Suprapubic skin (tissue), 4 donors: ENCODE measurements around the gene SDC4. TPM values are rescaled to one million over a fixed set of nuclear protein-coding genes. Genes with fewer than 3 reads are reported as not detected.

ENCODE experiments used
- DNase-seq, 2 donors: peaks; one replicate each; pipeline ENCODE4 v3.0.0-alpha.2; 2019; ENCODE audit warnings: low spot score in 2 of 2
- H3K27ac ChIP-seq: fragments of 200-600 bp; sonication (generic); one replicate; pipeline ENCODE4 v1.5.1; 2019
- H3K27me3 ChIP-seq: fragments of 200-600 bp; sonication (generic); one replicate; pipeline ENCODE4 v1.5.1; 2019
- H3K36me3 ChIP-seq: fragments of 200-600 bp; sonication (generic); one replicate; pipeline ENCODE4 v1.5.1; 2019
- H3K4me1 ChIP-seq: fragments of 200-600 bp; sonication (generic); one replicate; pipeline ENCODE4 v1.5.1; 2019
- H3K4me3 ChIP-seq: fragments of 200-600 bp; sonication (generic); one replicate; pipeline ENCODE4 v1.5.1; 2019; ENCODE audit warnings: mild to moderate bottlenecking
- H3K9me3 ChIP-seq: fragments of 200-600 bp; sonication (generic); one replicate; pipeline ENCODE4 v1.5.1; 2019
- CTCF ChIP-seq, 2 donors: fragments of 200-600 bp in 1 of 2; fragments of 450-650 bp in 1 of 2; sonication (generic) in 1 of 2; IDR thresholded peaks; one replicate each; pipeline ENCODE4 v1.5.1; 2016 to 2019; ENCODE audit warnings: antibody characterized with exemption in 2 of 2, mild to moderate bottlenecking in 1 of 2, moderate library complexity in 1 of 2
- EP300 ChIP-seq: sonication (generic); formaldehyde crosslinking; IDR thresholded peaks from one replicate; pipeline ENCODE4 v1.6.1; 2017; ENCODE audit warnings: antibody characterized with exemption
- POLR2A ChIP-seq, 2 donors: fragments of 450-650 bp; IDR thresholded peaks; one replicate each; pipeline ENCODE4 v1.6.1; 2017; ENCODE audit warnings: antibody characterized with exemption in 2 of 2, mild to moderate bottlenecking in 2 of 2, moderate library complexity in 2 of 2
- POLR2AphosphoS5 ChIP-seq, 3 donors: sonication (generic); formaldehyde crosslinking; IDR thresholded peaks; one replicate each; pipeline ENCODE4 v1.6.1; 2017; ENCODE audit warnings: antibody characterized with exemption in 3 of 3
- WGBS: methylation state at CpG from one replicate; pipeline ENCODE4 v1.1.5; 2018; 5-methylcytosine and 5-hydroxymethylcytosine counted together
- total RNA-seq, 4 donors: library from RNA; depleted of rRNA; stranded (reverse); fragments of >200 nt; gene quantifications; one replicate each; pipeline ENCODE4 v1.1.0, GENCODE V29; 2016

Gene SDC4
- total RNA-seq, 4 donors from 2014 or later = 156 to 255 (median 216) TPM

- 88% methylated on average over 9 of the region's 9 CpGs for WGBS
- DNase-seq = no peak
- Histone ChIP-seq H3K27me3 (no peaks in the 10 kb centered on the region), H3K9me3 (no peaks in the 10 kb centered on the region), H3K27ac (no peak overlapping the region), H3K4me3 (no peak overlapping the region), H3K36me3 (no peaks in the 10 kb centered on the region), H3K4me1 (peaks cover 24% of the 10 kb centered on the region)
- TF ChIP-seq EP300 (no peak), POLR2AphosphoS5 (IDR thresholded peaks at IDR 0.05) (no peak), POLR2A (IDR thresholded peaks at IDR 0.05) (no peak), CTCF (IDR thresholded peaks at IDR 0.05) (no peak)
These were observed 56.7 kb downstream of the SDC4 start for GRCh38 chr20:45291526-45291925.

DNA sequence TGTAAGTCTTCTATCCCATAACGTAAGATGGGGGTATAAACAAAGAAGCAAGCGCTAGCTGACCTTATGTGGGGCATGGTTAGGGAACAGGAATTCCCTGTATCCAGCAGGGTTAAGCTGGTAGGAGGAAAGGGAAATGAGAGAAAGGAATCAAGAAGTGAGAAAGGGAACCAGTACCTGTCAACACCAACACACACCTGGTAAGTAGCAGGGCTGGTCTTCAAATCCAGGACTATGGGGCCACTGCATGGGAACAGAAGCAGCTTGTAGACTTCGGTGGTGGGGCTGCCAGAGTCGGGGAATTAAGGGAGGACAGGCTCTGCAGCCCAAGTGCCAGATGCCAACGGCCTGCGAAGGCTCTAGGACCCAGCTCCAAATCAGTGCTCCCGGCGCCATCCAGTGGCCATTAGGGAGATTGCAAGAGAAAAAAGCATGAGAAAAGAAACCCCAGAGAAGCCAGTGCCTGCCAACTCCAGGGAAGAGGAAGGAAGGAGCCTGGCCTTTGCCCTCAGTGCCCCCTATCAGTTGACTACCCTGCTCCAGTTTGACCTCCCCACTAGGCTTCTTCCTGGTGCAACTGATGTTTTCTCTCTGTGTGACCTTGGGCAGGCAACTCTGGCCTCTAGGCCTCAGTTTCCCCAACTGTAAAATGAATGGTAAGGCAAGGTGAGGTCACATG is 57.4 kb downstream of the SDC4 start:
- peak; percentile 87 to 88 for DNase-seq
- Histone ChIP-seq H3K27ac (no peak overlapping the region), H3K9me3 (no peaks in the 10 kb centered on the region), H3K36me3 (no peaks in the 10 kb centered on the region), H3K4me3 (no peak overlapping the region), H3K4me1 (peaks cover 29% of the 10 kb centered on the region), H3K27me3 (no peaks in the 10 kb centered on the region)
- no peak for TF ChIP-seq POLR2AphosphoS5 (IDR thresholded peaks at IDR 0.05)
- no peak for TF ChIP-seq EP300
- peak; percentile 72 to 80 for TF ChIP-seq CTCF (IDR thresholded peaks at IDR 0.05)
- 19% methylated on average over 8 of the region's 8 CpGs for WGBS

GRCh38 chr20:45289942-45290676 is 58.1 kb downstream of the SDC4 start:
- H3K4me3 ChIP-seq = no peak overlapping the region
- WGBS = 74% methylated on average over 13 of the region's 13 CpGs

GRCh38 chr20:45288860-45289259 is 59.4 kb downstream of the SDC4 start:
- 93% methylated on average over 5 of the region's 5 CpGs for WGBS
- peaks cover 33% of the 10 kb centered on the region for H3K4me1 ChIP-seq
- no peaks in the 10 kb centered on the region for H3K27me3 ChIP-seq
- H3K27ac ChIP-seq = no peak overlapping the region
- no peaks in the 10 kb centered on the region for H3K9me3 ChIP-seq
- DNase-seq = no peak
- no peak overlapping the region for H3K4me3 ChIP-seq
- TF ChIP-seq POLR2AphosphoS5 (IDR thresholded peaks at IDR 0.05) (no peak), EP300 (no peak), CTCF (IDR thresholded peaks at IDR 0.05) (no peak), POLR2A (IDR thresholded peaks at IDR 0.05) (no peak)
- H3K36me3 ChIP-seq = no peaks in the 10 kb centered on the region

More at GRCh38 chr20:45289942-45290676, 58.1 kb downstream of the SDC4 start:
- TF ChIP-seq POLR2A (IDR thresholded peaks at IDR 0.05) (no peak), POLR2AphosphoS5 (IDR thresholded peaks at IDR 0.05) (no peak), EP300 (no peak), CTCF (IDR thresholded peaks at IDR 0.05) (no peak)
- DNase-seq = peak in 1 of 2 donors; percentile 58
- Histone ChIP-seq H3K4me1 (peaks cover 31% of the 10 kb centered on the region), H3K9me3 (no peaks in the 10 kb centered on the region), H3K27ac (no peak overlapping the region), H3K27me3 (no peaks in the 10 kb centered on the region), H3K36me3 (no peaks in the 10 kb centered on the region)

DNA sequence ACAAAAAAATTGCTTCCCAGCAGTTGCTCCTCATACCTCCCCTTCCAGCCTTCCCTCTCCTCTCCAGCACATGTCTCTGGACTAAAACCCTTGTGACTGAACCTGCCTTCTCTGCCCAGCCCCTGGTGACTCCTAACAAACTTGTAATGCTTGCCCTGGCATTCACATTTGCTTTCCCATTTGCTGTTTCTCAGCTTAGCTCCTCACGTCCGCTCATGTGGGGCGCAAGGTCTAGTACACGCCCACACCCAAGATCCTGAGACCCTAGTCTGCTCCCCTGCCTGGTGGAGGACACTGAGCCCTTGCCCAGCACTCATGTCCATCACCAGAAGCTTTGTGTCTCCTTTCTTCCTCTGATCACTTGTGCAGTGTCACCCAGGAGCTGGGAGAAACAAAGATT is 59.8 kb downstream of the SDC4 start:
- no peak for DNase-seq
- no peak for TF ChIP-seq CTCF (IDR thresholded peaks at IDR 0.05)
- no peak for TF ChIP-seq POLR2A (IDR thresholded peaks at IDR 0.05)
- H3K4me3 ChIP-seq = no peak overlapping the region
- no peaks in the 10 kb centered on the region for H3K9me3 ChIP-seq
- no peaks in the 10 kb centered on the region for H3K36me3 ChIP-seq
- H3K27ac ChIP-seq = no peak overlapping the region
- peaks cover 33% of the 10 kb centered on the region for H3K4me1 ChIP-seq
- WGBS = 88% methylated on average over 4 of the region's 4 CpGs
- H3K27me3 ChIP-seq = no peaks in the 10 kb centered on the region
